ENCODE data around the gene B4GALNT4.
"Not testable (repeated sequence)": the region's sequence is repeated elsewhere in the genome, so short reads cannot be mapped to it uniquely, and the experiment has no call there.

B4GALNT4 gene

GRCh38 chr11:420054-420910, 51.0 kb downstream of the B4GALNT4 start:
- DNase-seq (ENCODE audit: low read depth): no peak

GRCh38 chr11:420911-421321, 51.6 kb downstream of the B4GALNT4 start:
- no peak for DNase-seq (ENCODE audit: low read depth)

- no peak for DNase-seq (ENCODE audit: low read depth)
These were observed 53.0 kb downstream of the B4GALNT4 start for GRCh38 chr11:422249-422656.

GRCh38 chr11:424232-424631, 54.9 kb downstream of the B4GALNT4 start:
- no peak for DNase-seq (ENCODE audit: low read depth)

GRCh38 chr11:424766-425165, 55.5 kb downstream of the B4GALNT4 start:
- DNase-seq (ENCODE audit: low read depth): not testable (repeated sequence)

GRCh38 chr11:425301-425700, 56.0 kb downstream of the B4GALNT4 start:
- no peak for DNase-seq (ENCODE audit: low read depth)

GRCh38 chr11:426851-427250, 57.6 kb downstream of the B4GALNT4 start:
- DNase-seq (ENCODE audit: low read depth): no peak

GRCh38 chr11:428295-428694, 59.0 kb downstream of the B4GALNT4 start:
- DNase-seq (ENCODE audit: low read depth): no peak

- no peak for DNase-seq (ENCODE audit: low read depth)
These were observed 60.1 kb downstream of the B4GALNT4 start for GRCh38 chr11:429391-429790.

GRCh38 chr11:429931-430456, 60.7 kb downstream of the B4GALNT4 start:
- no peak for DNase-seq (ENCODE audit: low read depth)

All from activated T-cell treated with anti-CD3 and anti-CD28 coated beads for 1 hour (primary cell).